Natural killer cell (primary cell): ENCODE data around the gene SPTB. TPM values are rescaled to one million over a fixed set of nuclear protein-coding genes. Genes with fewer than 3 reads are reported as not detected.

Experiments
- ATAC-seq, 3 donors: fragments of 150-1000 bp in 2 of 3; fragments of 200-7000 bp in 1 of 3; cut with Tn5 transposase; 1 replicate in 1 of 3; 2 replicates in 2 of 3; pipeline ENCODE4 v1.10.0; 2021; ENCODE audit warnings: mild to moderate bottlenecking in 2 of 3, moderate library complexity in 2 of 3
- DNase-seq, 2 donors: peaks; one replicate each; pipeline versions ENCODE4 v3.0.0 to v3.0.0-alpha.2; 2013 to 2021; ENCODE audit warnings: mixed read lengths in 1 of 2
- H3K27ac ChIP-seq: one replicate; pipeline ENCODE4 v1.5.1; 2013; ENCODE audit warnings: mild to moderate bottlenecking, low read length
- H3K27me3 ChIP-seq: one replicate; pipeline ENCODE4 v1.6.1; 2013; ENCODE audit warnings: low read length; ENCODE audit not compliant: control insufficient read depth, insufficient read depth
- H3K36me3 ChIP-seq: one replicate; pipeline ENCODE4 v1.6.1; 2013; ENCODE audit warnings: low read length; ENCODE audit not compliant: control insufficient read depth, insufficient read depth
- H3K4me1 ChIP-seq: one replicate; pipeline ENCODE4 v1.6.1; 2013; ENCODE audit warnings: low read length; ENCODE audit not compliant: control insufficient read depth, insufficient read depth
- H3K4me3 ChIP-seq: one replicate; pipeline ENCODE4 v1.5.1; 2013; ENCODE audit warnings: low read length
- H3K9me3 ChIP-seq: one replicate; pipeline ENCODE4 v1.6.1; 2013; ENCODE audit warnings: low read length; ENCODE audit not compliant: control insufficient read depth, insufficient read depth
- H3K27ac Mint-ChIP-seq, 2 donors: one replicate each; pipeline ENCODE4 v1.8.0; 2022; ENCODE audit warnings: mild to moderate bottlenecking in 2 of 2, mixed read lengths in 2 of 2, moderate library complexity in 1 of 2
- H3K27me3 Mint-ChIP-seq, 2 donors: one replicate each; pipeline ENCODE4 v1.8.0; 2022; ENCODE audit warnings: low read depth in 2 of 2, mixed read lengths in 2 of 2
- H3K36me3 Mint-ChIP-seq: one replicate; pipeline ENCODE4 v1.8.0; 2022; ENCODE audit warnings: mixed read lengths
- H3K4me1 Mint-ChIP-seq, 2 donors: one replicate each; pipeline ENCODE4 v1.8.0; 2022; ENCODE audit warnings: mixed read lengths in 2 of 2
- H3K4me3 Mint-ChIP-seq: one replicate; pipeline ENCODE4 v1.8.0; 2022; ENCODE audit warnings: mild to moderate bottlenecking, moderate library complexity, mixed read lengths
- H3K9me3 Mint-ChIP-seq, 2 donors: one replicate each; pipeline ENCODE4 v1.8.0; 2022; ENCODE audit warnings: mixed read lengths in 2 of 2
- CTCF ChIP-seq: fragments of 200-600 bp; IDR thresholded peaks from one replicate; pipeline ENCODE4 v1.8.0; 2022; ENCODE audit warnings: antibody characterized with exemption
- WGBS: methylation state at CpG from one replicate; pipeline ENCODE4 v1.1.7; 2013; ENCODE audit warnings: missing lambda C conversion rate; ENCODE audit not compliant: insufficient coverage; 5-methylcytosine and 5-hydroxymethylcytosine counted together
- intact Hi-C: fragments of 100-400 bp; cut with micrococcal nuclease; formaldehyde crosslinking; loops from one replicate; pipeline ENCODE4 v1.14.2; 2022
- total RNA-seq, 4 donors: library from RNA; stranded (reverse); fragments of 120-200 nt in 1 of 4; gene quantifications; one replicate each; pipeline versions ENCODE4 v1.2.3 to v1.2.4, GENCODE V29; 2013 to 2022

SPTB gene
- total RNA-seq, 3 donors from 2014 or later (not counting 1 experiment from before 2014, with no cell fraction given), result 0.07 to 0.59 (median 0.13) TPM

DNA sequence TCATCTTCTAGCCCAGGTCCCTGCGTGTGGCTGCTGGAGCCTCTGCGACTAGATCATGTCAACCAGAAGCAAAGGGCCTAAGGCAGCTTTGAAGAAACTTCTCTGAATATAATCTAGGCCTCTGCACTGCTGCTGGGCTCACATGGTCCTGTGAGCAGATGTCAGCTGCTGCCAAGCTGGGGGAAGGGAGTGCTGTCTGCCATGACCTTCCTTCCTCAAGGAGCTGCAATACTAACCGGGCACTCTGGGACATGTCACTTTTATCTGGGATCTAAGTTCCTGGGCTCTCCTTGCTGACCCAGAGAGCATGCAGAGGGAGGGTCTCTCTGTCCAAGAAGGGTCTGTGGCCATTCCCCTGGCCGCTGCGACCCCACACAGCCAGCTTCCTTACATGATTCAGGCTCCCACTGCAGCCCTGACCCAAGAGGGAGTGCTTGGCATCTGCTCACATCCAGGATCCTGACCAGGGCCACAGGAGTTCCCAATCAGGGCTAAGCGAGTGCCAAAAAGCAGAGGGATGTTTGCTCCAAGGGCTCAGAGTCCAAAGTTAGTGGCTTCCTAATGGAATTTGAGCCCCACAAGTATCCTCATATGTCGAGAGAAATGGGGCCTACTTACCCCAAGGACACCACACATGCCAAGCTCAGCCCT lies 101.5 kb downstream of the SPTB start:
- no peaks in the 10 kb centered on the region for H3K9me3 Mint-ChIP-seq
- H3K4me3 ChIP-seq, result no peak overlapping the region
- no peaks in the 10 kb centered on the region for H3K36me3 Mint-ChIP-seq
- no peak overlapping the region for H3K27ac ChIP-seq
- no peak overlapping the region for H3K27ac Mint-ChIP-seq
- ATAC-seq (no peak), DNase-seq (no peak)
- no peak overlapping the region for H3K4me3 Mint-ChIP-seq
- no peak for TF ChIP-seq CTCF
- H3K36me3 ChIP-seq, result no peaks in the 10 kb centered on the region
- H3K4me1 Mint-ChIP-seq, result no peaks in the 10 kb centered on the region
- intact Hi-C loops, result no loop called here
- no peaks in the 10 kb centered on the region for H3K27me3 ChIP-seq
- H3K9me3 ChIP-seq, result no peaks in the 10 kb centered on the region
- no peaks in the 10 kb centered on the region for H3K27me3 Mint-ChIP-seq
- WGBS, result 92% methylated on average over 6 of the region's 7 CpGs
- no peaks in the 10 kb centered on the region for H3K4me1 ChIP-seq

DNA sequence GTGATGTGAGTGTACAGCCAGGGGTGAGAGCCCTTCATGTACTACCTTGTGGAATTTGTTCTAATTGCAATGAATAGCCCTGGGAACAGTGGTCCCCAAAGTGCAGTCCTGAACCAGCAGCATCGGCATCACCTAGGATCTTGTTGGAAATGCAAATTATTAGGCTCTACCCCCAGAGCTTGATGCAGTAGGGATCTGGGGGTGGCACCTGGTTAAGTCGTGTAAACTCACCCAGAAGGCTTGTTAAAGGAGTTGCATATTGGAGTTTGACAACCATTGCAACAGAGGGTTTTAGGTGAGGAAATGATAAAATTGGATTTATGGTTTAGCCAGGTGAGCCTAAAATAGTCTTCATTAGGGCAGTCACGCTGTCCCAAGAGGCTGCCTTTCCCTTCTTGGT lies 102.2 kb downstream of the SPTB start:
- no peaks in the 10 kb centered on the region for H3K9me3 ChIP-seq
- H3K4me1 Mint-ChIP-seq, result no peaks in the 10 kb centered on the region
- no peaks in the 10 kb centered on the region for H3K27me3 Mint-ChIP-seq
- intact Hi-C loops, result no loop called here
- no peaks in the 10 kb centered on the region for H3K4me1 ChIP-seq
- DNase-seq (no peak), ATAC-seq (no peak)
- no peaks in the 10 kb centered on the region for H3K9me3 Mint-ChIP-seq
- H3K4me3 ChIP-seq, result no peak overlapping the region
- no peaks in the 10 kb centered on the region for H3K36me3 Mint-ChIP-seq
- no peak overlapping the region for H3K4me3 Mint-ChIP-seq
- no peak for TF ChIP-seq CTCF
- H3K27ac ChIP-seq, result no peak overlapping the region
- H3K36me3 ChIP-seq, result no peaks in the 10 kb centered on the region
- H3K27ac Mint-ChIP-seq, result no peak overlapping the region
- no peaks in the 10 kb centered on the region for H3K27me3 ChIP-seq
- 82% methylated on average over 3 of the region's 3 CpGs for WGBS

- no peaks in the 10 kb centered on the region for H3K27me3 Mint-ChIP-seq
- no peaks in the 10 kb centered on the region for H3K36me3 Mint-ChIP-seq
- Histone ChIP-seq H3K4me1 (no peaks in the 10 kb centered on the region), H3K4me3 (no peak overlapping the region), H3K27ac (no peak overlapping the region), H3K36me3 (no peaks in the 10 kb centered on the region), H3K9me3 (no peaks in the 10 kb centered on the region), H3K27me3 (no peaks in the 10 kb centered on the region)
- no peak overlapping the region for H3K27ac Mint-ChIP-seq
- TF ChIP-seq CTCF, result no peak
- no peak overlapping the region for H3K4me3 Mint-ChIP-seq
- intact Hi-C loops, result no loop called here
- 90% methylated on average over 25 of the region's 25 CpGs for WGBS
- no peaks in the 10 kb centered on the region for H3K4me1 Mint-ChIP-seq
- DNase-seq, result no peak
- no peak for ATAC-seq
- H3K9me3 Mint-ChIP-seq, result no peaks in the 10 kb centered on the region
Measured at GRCh38 chr14:64775081-64775777, 104.5 kb downstream of the SPTB start.
